ENCODE data around the gene RYK. TPM values are rescaled to one million over a fixed set of nuclear protein-coding genes. Genes with fewer than 3 reads are reported as not detected.
"Not testable (repeated sequence)": the region's sequence is repeated elsewhere in the genome, so short reads cannot be mapped to it uniquely, and the experiment has no call there.

Gene RYK
- total RNA-seq, 4 donors from 2014 or later: 29.3 to 75.5 (median 39.1) TPM

GRCh38 chr3:134231131-134231530, 19.5 kb downstream of the RYK start:
- no peaks in the 10 kb centered on the region for H3K36me3 ChIP-seq
- H3K27ac ChIP-seq: no peak overlapping the region
- H3K27me3 ChIP-seq: no peaks in the 10 kb centered on the region
- intact Hi-C loops (cut with DNase I): no loop called here
- H3K9me3 ChIP-seq: no peaks in the 10 kb centered on the region
- 50 to 67% methylated on average over 3 of the region's 3 CpGs for WGBS, 2 donors
- no peak for DNase-seq
- TF ChIP-seq POLR2A (IDR thresholded peaks at IDR 0.05) (no peak), CTCF (IDR thresholded peaks at IDR 0.05) (no peak)
- no peak overlapping the region for H3K4me3 ChIP-seq
- peaks cover 5 to 43% (median 18%) of the 10 kb centered on the region in 3 donors for H3K4me1 ChIP-seq

GRCh38 chr3:134229038-134229437, 21.6 kb downstream of the RYK start:
- no peaks in the 10 kb centered on the region for H3K27me3 ChIP-seq
- no peak overlapping the region for H3K4me3 ChIP-seq
- no peak overlapping the region for H3K27ac ChIP-seq
- intact Hi-C loops (cut with DNase I): no loop called here
- 87 to 89% methylated on average over 8 of the region's 8 CpGs for WGBS, 2 donors
- no peaks in the 10 kb centered on the region for H3K36me3 ChIP-seq
- peaks cover 2 to 40% (median 17%) of the 10 kb centered on the region in 3 donors for H3K4me1 ChIP-seq
- TF ChIP-seq CTCF (IDR thresholded peaks at IDR 0.05) (no peak), POLR2A (IDR thresholded peaks at IDR 0.05) (no peak)
- no peaks in the 10 kb centered on the region for H3K9me3 ChIP-seq
- no peak for DNase-seq

- 94 to 95% methylated on average over 2 of the region's 2 CpGs for WGBS, 2 donors
- H3K27me3 ChIP-seq: no peaks in the 10 kb centered on the region
Measured at GRCh38 chr3:134228479-134228878, 22.2 kb downstream of the RYK start.

GRCh38 chr3:134228035-134228434, 22.6 kb downstream of the RYK start:
- H3K27ac ChIP-seq: no peak overlapping the region
- no peaks in the 10 kb centered on the region for H3K9me3 ChIP-seq
- peaks cover 7 to 49% (median 19%) of the 10 kb centered on the region in 3 donors for H3K4me1 ChIP-seq
- H3K36me3 ChIP-seq: no peaks in the 10 kb centered on the region
- no peaks in the 10 kb centered on the region for H3K27me3 ChIP-seq
- intact Hi-C loops (cut with DNase I): no loop called here
- no peak overlapping the region for H3K4me3 ChIP-seq
- 76 to 91% methylated on average over 6 of the region's 6 CpGs for WGBS, 2 donors
- TF ChIP-seq CTCF (IDR thresholded peaks at IDR 0.05) (no peak), POLR2A (IDR thresholded peaks at IDR 0.05) (no peak)
- no peak for DNase-seq

More at GRCh38 chr3:134228479-134228878, 22.2 kb downstream of the RYK start:
- no peak overlapping the region for H3K4me3 ChIP-seq
- TF ChIP-seq CTCF (IDR thresholded peaks at IDR 0.05) (no peak), POLR2A (IDR thresholded peaks at IDR 0.05) (no peak)
- no peaks in the 10 kb centered on the region for H3K9me3 ChIP-seq
- intact Hi-C loops (cut with DNase I): no loop called here
- peaks cover 7 to 46% (median 19%) of the 10 kb centered on the region in 3 donors for H3K4me1 ChIP-seq
- no peaks in the 10 kb centered on the region for H3K36me3 ChIP-seq
- H3K27ac ChIP-seq: no peak overlapping the region
- DNase-seq: no peak

GRCh38 chr3:134224796-134225156, 25.9 kb downstream of the RYK start:
- intact Hi-C loops (cut with DNase I); H3K9me3 ChIP-seq; H3K4me3 ChIP-seq; H3K27ac ChIP-seq; H3K27me3 ChIP-seq; DNase-seq: not testable (repeated sequence)
- WGBS, 2 donors: 55 to 69% methylated on average over 1 of the region's 1 CpG
- H3K36me3 ChIP-seq: peaks cover 0 to 14% (median 0%) of the 10 kb centered on the region in 3 donors
- peaks cover 7 to 27% (median 8%) of the 10 kb centered on the region in 3 donors for H3K4me1 ChIP-seq

GRCh38 chr3:134222835-134223234, 27.8 kb downstream of the RYK start:
- H3K9me3 ChIP-seq: no peaks in the 10 kb centered on the region
- 82 to 86% methylated on average over 2 of the region's 2 CpGs for WGBS, 2 donors
- TF ChIP-seq CTCF (IDR thresholded peaks at IDR 0.05) (no peak), POLR2A (IDR thresholded peaks at IDR 0.05) (no peak)

More at GRCh38 chr3:134222835-134223234, 27.8 kb downstream of the RYK start:
- peaks cover 7 to 27% (median 8%) of the 10 kb centered on the region in 3 donors for H3K4me1 ChIP-seq
- H3K36me3 ChIP-seq: peaks cover 0 to 17% (median 0%) of the 10 kb centered on the region in 3 donors
- no peaks in the 10 kb centered on the region for H3K27me3 ChIP-seq
- H3K27ac ChIP-seq: no peak overlapping the region
- intact Hi-C loops (cut with DNase I): no loop called here
- H3K4me3 ChIP-seq: no peak overlapping the region
- DNase-seq: no peak

Measured in esophagus squamous epithelium (tissue), 5 donors.